CD8-positive, alpha-beta memory T cell (primary cell): ENCODE results near the gene ELMO1. TPM values are rescaled to one million over a fixed set of nuclear protein-coding genes. Genes with fewer than 3 reads are reported as not detected.

Source experiments
- CTCF ChIA-PET: fragments of 350-600 bp; sonication (Branson Sonifier 250); formaldehyde crosslinking; loops from one replicate; lab custom pipeline; 2021; ENCODE audit warnings: antibody characterized with exemption; lab: Charles Lee
- POLR2A ChIA-PET: fragments of 350-600 bp; sonication (Branson Sonifier 250); formaldehyde crosslinking; loops from one replicate; lab custom pipeline; 2021; ENCODE audit warnings: antibody characterized with exemption; lab: Charles Lee
- DNase-seq, 5 donors: peaks; one replicate each; pipeline versions ENCODE4 v3.0.0 to v3.0.0-alpha.2; 2020 to 2022; ENCODE audit warnings: mixed read lengths in 1 of 5
- H3K27ac ChIP-seq: one replicate; pipeline ENCODE4 v1.7.0; 2013; ENCODE audit warnings: low read depth, mild to moderate bottlenecking, low read length, moderate library complexity
- H3K27me3 ChIP-seq: 2 replicates; pipeline ENCODE4 v1.7.0; 2013; ENCODE audit warnings: low read length, mild to moderate bottlenecking; ENCODE audit not compliant: insufficient read depth, poor library complexity, severe bottlenecking
- H3K36me3 ChIP-seq: 2 replicates; pipeline ENCODE4 v1.7.0; 2013; ENCODE audit warnings: mild to moderate bottlenecking, low read length, moderate library complexity; ENCODE audit not compliant: insufficient read depth
- H3K4me1 ChIP-seq: 2 replicates; pipeline ENCODE4 v1.7.0; 2013; ENCODE audit warnings: mild to moderate bottlenecking, low read length, moderate library complexity; ENCODE audit not compliant: insufficient read depth
- H3K4me3 ChIP-seq: 2 replicates; pipeline ENCODE4 v1.7.0; 2013; ENCODE audit warnings: mild to moderate bottlenecking, low read length
- H3K9me3 ChIP-seq: 2 replicates; pipeline ENCODE4 v1.7.0; 2013; ENCODE audit warnings: mild to moderate bottlenecking, low read length
- H3K27ac Mint-ChIP-seq, 8 donors: one replicate each; pipeline ENCODE4 v1.8.0; 2020 to 2021; ENCODE audit warnings: mixed read lengths in 8 of 8, mild to moderate bottlenecking in 6 of 8, inconsistent platforms in 3 of 8, moderate library complexity in 3 of 8
- H3K27me3 Mint-ChIP-seq, 2 donors: one replicate each; pipeline ENCODE4 v1.8.0; 2020 to 2021; ENCODE audit warnings: mixed read lengths in 2 of 2, mild to moderate bottlenecking in 1 of 2, moderate library complexity in 1 of 2
- H3K36me3 Mint-ChIP-seq, 3 donors: one replicate each; pipeline ENCODE4 v1.8.0; 2020 to 2021; ENCODE audit warnings: mixed read lengths in 3 of 3, inconsistent platforms in 1 of 3, mild to moderate bottlenecking in 1 of 3
- H3K4me1 Mint-ChIP-seq, 3 donors: one replicate each; pipeline ENCODE4 v1.8.0; 2020 to 2021; ENCODE audit warnings: mixed read lengths in 3 of 3, inconsistent platforms in 1 of 3, mild to moderate bottlenecking in 1 of 3
- H3K4me3 Mint-ChIP-seq, 7 donors: one replicate each; pipeline ENCODE4 v1.8.0; 2020 to 2021; ENCODE audit warnings: mixed read lengths in 7 of 7, mild to moderate bottlenecking in 6 of 7, moderate library complexity in 4 of 7, inconsistent platforms in 2 of 7
- H3K9me3 Mint-ChIP-seq, 5 donors: one replicate each; pipeline ENCODE4 v1.8.0; 2020 to 2022; ENCODE audit warnings: mixed read lengths in 5 of 5, mild to moderate bottlenecking in 3 of 5, moderate library complexity in 2 of 5, inconsistent platforms in 1 of 5
- polyA plus RNA-seq: library from polyadenylated mRNA; unstranded; fragments of 300-500 nt; fragmentation: Illumina TruSeq; gene quantifications from one replicate; pipeline ENCODE4 v1.2.3, GENCODE V29; 2021
- total RNA-seq, 2 experiments: library from RNA; stranded (reverse); gene quantifications; one replicate each; pipeline ENCODE4 v1.2.3, GENCODE V29; 2021

The ELMO1 gene
- total and polyA plus RNA-seq, 3 experiments from 2014 or later, result 65.6 to 74.4 (median 66.2) TPM

GRCh38 chr7:36865019-36865418, 583.6 kb downstream of the ELMO1 start:
- DNase-seq, result peak in 1 of 5 donors; percentile 53
- Histone ChIP-seq H3K9me3 (no peaks in the 10 kb centered on the region), H3K27me3 (no peaks in the 10 kb centered on the region), H3K36me3 (peaks cover 5% of the 10 kb centered on the region), H3K4me3 (no peak overlapping the region), H3K4me1 (peaks cover 25% of the 10 kb centered on the region), H3K27ac (no peak overlapping the region)
- Mint-ChIP-seq H3K27ac (peak overlapping the region; percentile 75 to 95 (median 90)), H3K4me3 (peak overlapping the region; percentile 27 to 73 (median 63)), H3K27me3 (no peaks in the 10 kb centered on the region), H3K9me3 (no peaks in the 10 kb centered on the region), H3K4me1 (peaks cover 57 to 71% (median 57%) of the 10 kb centered on the region in 3 donors), H3K36me3 (peaks cover 39 to 76% (median 46%) of the 10 kb centered on the region in 3 donors)
- CTCF ChIA-PET, result interaction anchor here (1.2 to 1.4 kb wide), 2 partner anchors 9 to 194 kb away, joined by 3 to 4 read pairs; no protein-coding TSS in a partner anchor
- POLR2A ChIA-PET, result no interaction called here

- Histone ChIP-seq H3K9me3 (no peaks in the 10 kb centered on the region), H3K27ac (no peak overlapping the region), H3K4me3 (no peak overlapping the region), H3K4me1 (peaks cover 25% of the 10 kb centered on the region), H3K36me3 (peaks cover 1% of the 10 kb centered on the region), H3K27me3 (no peaks in the 10 kb centered on the region)
- DNase-seq, result peak in 4 of 5 donors; percentile 20 to 57 (median 39)
- POLR2A ChIA-PET, result interaction anchor here (0.6 to 0.7 kb wide), 2 partner anchors 74 to 83 kb away, joined by 3 read pairs; no protein-coding TSS in a partner anchor
- Mint-ChIP-seq H3K4me1 (peaks cover 54 to 70% (median 57%) of the 10 kb centered on the region in 3 donors), H3K27me3 (no peaks in the 10 kb centered on the region), H3K9me3 (no peaks in the 10 kb centered on the region), H3K4me3 (peak overlapping the region in 6 of 7 donors; percentile 42 to 73 (median 54)), H3K27ac (peak overlapping the region; percentile 75 to 95 (median 90)), H3K36me3 (peaks cover 43 to 76% (median 45%) of the 10 kb centered on the region in 3 donors)
- CTCF ChIA-PET, result interaction anchor here (1.2 to 1.4 kb wide), 2 partner anchors 10 to 193 kb away, joined by 3 to 4 read pairs; no protein-coding TSS in a partner anchor
These were observed 584.6 kb downstream of the ELMO1 start for GRCh38 chr7:36863901-36864701.

GRCh38 chr7:36862771-36863261, 585.8 kb downstream of the ELMO1 start:
- peaks cover 49 to 60% (median 51%) of the 10 kb centered on the region in 3 donors for H3K4me1 Mint-ChIP-seq
- Histone ChIP-seq H3K9me3 (no peaks in the 10 kb centered on the region), H3K4me3 (no peak overlapping the region), H3K4me1 (peaks cover 25% of the 10 kb centered on the region), H3K27me3 (no peaks in the 10 kb centered on the region), H3K36me3 (no peaks in the 10 kb centered on the region), H3K27ac (no peak overlapping the region)
- peak overlapping the region in 1 of 7 donors; percentile 29 for H3K4me3 Mint-ChIP-seq
- peak overlapping the region in 6 of 8 donors; percentile 11 to 76 (median 42) for H3K27ac Mint-ChIP-seq
- H3K27me3 Mint-ChIP-seq, result no peaks in the 10 kb centered on the region
- DNase-seq, result no peak
- H3K9me3 Mint-ChIP-seq, result no peaks in the 10 kb centered on the region
- ChIA-PET CTCF (no interaction called here), POLR2A (no interaction called here)
- peaks cover 43 to 77% (median 51%) of the 10 kb centered on the region in 3 donors for H3K36me3 Mint-ChIP-seq

- peaks cover 25% of the 10 kb centered on the region for H3K4me1 ChIP-seq
- no peaks in the 10 kb centered on the region for H3K36me3 ChIP-seq
- ChIA-PET POLR2A (no interaction called here), CTCF (interaction anchor here (1.2 kb wide), 1 partner anchor 223 kb away, joined by 3 read pairs; no protein-coding TSS in a partner anchor)
- H3K9me3 ChIP-seq, result no peaks in the 10 kb centered on the region
- DNase-seq, result no peak
- Mint-ChIP-seq H3K27me3 (no peaks in the 10 kb centered on the region), H3K27ac (peak overlapping the region in 2 of 8 donors; percentile 28 to 54), H3K4me1 (peaks cover 38 to 48% (median 39%) of the 10 kb centered on the region in 3 donors), H3K9me3 (no peaks in the 10 kb centered on the region), H3K4me3 (no peak overlapping the region), H3K36me3 (peaks cover 47 to 81% (median 50%) of the 10 kb centered on the region in 3 donors)
- no peak overlapping the region for H3K4me3 ChIP-seq
- no peaks in the 10 kb centered on the region for H3K27me3 ChIP-seq
- no peak overlapping the region for H3K27ac ChIP-seq
These were observed 587.0 kb downstream of the ELMO1 start for GRCh38 chr7:36861656-36862055.

- H3K4me3 ChIP-seq, result no peak overlapping the region
- DNase-seq, result no peak
- H3K4me1 ChIP-seq, result peaks cover 20% of the 10 kb centered on the region
- Mint-ChIP-seq H3K27me3 (no peaks in the 10 kb centered on the region), H3K9me3 (no peaks in the 10 kb centered on the region), H3K27ac (peak overlapping the region in 1 of 8 donors; percentile 32), H3K4me3 (no peak overlapping the region), H3K4me1 (peaks cover 28 to 38% (median 29%) of the 10 kb centered on the region in 3 donors), H3K36me3 (peaks cover 49 to 87% (median 58%) of the 10 kb centered on the region in 3 donors)
- no peaks in the 10 kb centered on the region for H3K9me3 ChIP-seq
- no peaks in the 10 kb centered on the region for H3K27me3 ChIP-seq
- ChIA-PET CTCF (interaction anchor here (1.2 kb wide), 1 partner anchor 222 kb away, joined by 3 read pairs; no protein-coding TSS in a partner anchor), POLR2A (no interaction called here)
- no peak overlapping the region for H3K27ac ChIP-seq
- H3K36me3 ChIP-seq, result no peaks in the 10 kb centered on the region
These were observed 588.0 kb downstream of the ELMO1 start for GRCh38 chr7:36860681-36861080.

- peaks cover 0 to 1% (median 0%) of the 10 kb centered on the region in 5 donors for H3K9me3 Mint-ChIP-seq
- Histone ChIP-seq H3K4me3 (no peak overlapping the region), H3K27ac (no peak overlapping the region), H3K27me3 (no peaks in the 10 kb centered on the region), H3K36me3 (no peaks in the 10 kb centered on the region), H3K9me3 (no peaks in the 10 kb centered on the region), H3K4me1 (no peaks in the 10 kb centered on the region)
- H3K27ac Mint-ChIP-seq, result peak overlapping the region in 1 of 8 donors; percentile 16
- H3K4me1 Mint-ChIP-seq, result peaks cover 20 to 30% (median 23%) of the 10 kb centered on the region in 3 donors
- ChIA-PET POLR2A (no interaction called here), CTCF (no interaction called here)
- H3K4me3 Mint-ChIP-seq, result no peak overlapping the region
- DNase-seq, result no peak
- H3K36me3 Mint-ChIP-seq, result peaks cover 40 to 70% (median 54%) of the 10 kb centered on the region in 3 donors
- H3K27me3 Mint-ChIP-seq, result no peaks in the 10 kb centered on the region
These were observed 593.3 kb downstream of the ELMO1 start for GRCh38 chr7:36855330-36855729.

GRCh38 chr7:36854652-36855051, 594.0 kb downstream of the ELMO1 start:
- H3K27me3 ChIP-seq, result no peaks in the 10 kb centered on the region
- no peak for DNase-seq
- no peak overlapping the region for H3K4me3 ChIP-seq
- Mint-ChIP-seq H3K4me3 (no peak overlapping the region), H3K27ac (peak overlapping the region in 3 of 8 donors; percentile 8 to 55 (median 30)), H3K4me1 (peaks cover 20 to 25% (median 23%) of the 10 kb centered on the region in 3 donors), H3K27me3 (no peaks in the 10 kb centered on the region), H3K36me3 (peaks cover 33 to 63% (median 50%) of the 10 kb centered on the region in 3 donors), H3K9me3 (peaks cover 0 to 1% (median 0%) of the 10 kb centered on the region in 5 donors)
- no peaks in the 10 kb centered on the region for H3K4me1 ChIP-seq
- H3K36me3 ChIP-seq, result no peaks in the 10 kb centered on the region
- ChIA-PET CTCF (interaction anchor here (1.0 kb wide), 1 partner anchor 21 kb away, joined by 3 read pairs; no protein-coding TSS in a partner anchor), POLR2A (no interaction called here)
- H3K9me3 ChIP-seq, result no peaks in the 10 kb centered on the region
- no peak overlapping the region for H3K27ac ChIP-seq
